GF-D8 (cell line): ENCODE measurements around the gene HTN3.
"Not testable (repeated sequence)": the region's sequence is repeated elsewhere in the genome, so short reads cannot be mapped to it uniquely, and the experiment has no call there.

ENCODE experiments used
- DNase-seq: peaks from one replicate; lab custom pipeline; 2025; lab: John Stamatoyannopoulos, UW

Gene HTN3

DNA sequence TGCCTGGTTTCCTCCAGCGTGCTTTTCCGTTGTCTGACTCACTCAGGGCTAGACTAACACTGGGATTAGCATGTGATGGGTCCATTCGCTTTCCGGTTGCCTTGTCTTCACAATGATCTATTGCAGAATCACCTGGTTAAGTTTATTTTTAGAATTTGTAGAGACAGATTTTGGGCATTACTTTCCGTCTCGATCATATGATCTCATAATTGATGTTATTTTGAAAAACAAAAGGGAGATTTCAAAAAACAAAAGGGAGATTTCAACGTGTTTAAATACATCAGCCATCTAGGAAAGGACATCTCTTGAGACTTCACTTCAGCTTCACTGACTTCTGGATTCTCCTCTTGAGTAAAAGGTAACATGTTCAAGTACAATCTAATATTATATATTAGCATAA, at the start of gene HTN3:
Gene HTN3, plus strand, starts transcription at position 301 of the 400 bp plus-strand sequence. CDS start 2,282 bp downstream, outside the sequence.
- DNase-seq, result not testable (repeated sequence)

DNA sequence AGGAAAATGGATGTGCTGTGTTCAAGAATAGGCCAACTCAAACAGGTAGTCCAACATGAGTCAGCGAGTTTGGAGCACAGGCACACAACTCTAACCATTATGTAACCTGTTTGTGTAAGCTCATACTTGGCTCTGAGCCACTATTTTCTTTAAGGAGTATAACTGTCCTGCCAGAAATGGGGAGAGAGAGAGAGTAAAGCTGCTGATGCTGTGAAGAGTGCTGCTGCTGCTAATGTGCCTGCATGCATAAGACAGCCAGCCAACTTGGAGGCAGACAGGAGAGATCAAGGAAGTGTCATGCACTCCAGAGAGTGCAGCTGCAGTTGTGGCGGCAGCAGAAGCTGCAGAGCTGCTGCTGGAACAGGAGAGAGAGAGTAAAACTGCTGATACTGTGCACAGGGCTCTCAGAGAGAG, 44.2 kb upstream of the HTN3 start:
- DNase-seq, result no peak

DNA sequence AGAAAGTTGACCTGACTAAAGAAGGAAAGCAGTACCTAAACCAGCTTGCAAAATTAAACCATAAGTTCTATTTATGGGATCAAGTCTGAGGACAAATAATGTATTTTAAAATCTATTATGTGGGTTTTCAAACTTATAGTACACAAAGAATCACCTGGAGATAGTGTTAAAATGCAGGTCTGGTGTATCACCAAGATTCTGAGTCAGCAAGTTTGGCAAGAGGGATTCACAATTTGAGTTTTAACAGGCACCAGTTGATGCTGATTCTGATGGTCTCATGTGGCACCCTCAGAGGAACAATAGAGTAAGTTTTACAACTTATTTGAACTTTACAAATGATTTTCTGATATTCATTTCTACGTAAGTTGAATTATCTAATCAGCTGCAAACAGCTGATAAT, 41.6 kb upstream of the HTN3 start:
- no peak for DNase-seq

DNA sequence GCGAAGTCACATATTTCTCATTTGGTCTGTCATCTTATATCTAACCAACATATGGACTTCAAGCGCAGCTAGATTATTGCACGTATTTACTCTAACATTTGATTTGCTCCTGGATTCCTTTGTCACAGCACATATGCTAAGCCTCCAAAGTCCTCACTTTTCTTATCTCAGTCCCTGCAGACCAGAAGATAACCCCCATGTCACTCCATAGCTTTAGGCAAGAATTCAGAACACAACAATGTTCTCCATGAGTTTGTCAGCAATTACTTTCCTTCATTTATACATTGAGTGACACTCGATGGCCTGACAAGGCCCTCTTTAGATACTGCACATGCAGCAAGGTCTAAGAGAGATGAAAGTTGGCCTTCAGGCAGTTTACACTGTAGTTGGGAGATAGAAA, 37.2 kb upstream of the HTN3 start:
- no peak for DNase-seq

DNA sequence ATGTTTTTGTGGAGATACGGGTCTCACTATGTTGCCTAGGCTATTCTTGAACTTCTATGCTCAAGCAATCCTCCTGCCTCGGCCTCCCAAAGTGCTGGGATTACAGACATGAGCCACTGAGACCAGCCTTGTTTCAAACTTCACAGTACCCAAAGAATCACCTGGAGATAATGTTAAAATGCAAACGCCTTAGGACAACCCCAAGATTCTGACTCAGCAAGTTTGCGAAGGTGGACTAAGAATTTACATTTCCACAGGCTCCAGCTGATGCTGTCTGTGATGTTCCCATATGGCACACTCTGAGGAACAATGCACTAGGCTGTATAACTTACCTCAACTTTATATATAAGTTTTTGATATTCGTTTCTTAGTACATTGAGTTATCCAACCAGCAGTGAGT, 33.5 kb upstream of the HTN3 start:
- no peak for DNase-seq

DNA sequence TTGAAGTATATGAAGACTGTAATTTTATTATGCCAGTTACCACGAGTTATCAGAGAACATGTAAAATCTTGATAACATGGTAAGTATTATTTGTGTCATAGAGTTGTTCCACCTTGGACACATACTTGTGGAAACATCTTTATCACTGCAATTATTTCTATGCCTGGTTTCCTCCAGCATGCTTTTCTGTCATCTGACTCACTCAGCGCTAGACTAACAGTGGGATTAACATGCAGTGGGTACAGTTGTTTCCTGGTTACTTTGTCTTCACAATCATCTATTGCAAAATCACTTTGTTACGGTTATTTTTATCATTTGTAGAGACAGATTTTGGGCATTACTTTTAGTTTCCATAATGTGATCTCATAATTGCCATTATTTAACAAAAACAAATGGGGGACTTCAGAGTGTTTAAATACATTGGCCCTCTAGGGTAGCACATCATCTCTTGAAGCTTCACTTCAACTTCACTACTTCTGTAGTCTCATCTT, 32.7 kb upstream of the HTN3 start, which contains the start of gene STATH:
Gene STATH, plus strand, starts transcription at position 441 of the 491 bp plus-strand sequence. CDS start 2,472 bp downstream, outside the sequence.
- DNase-seq, result no peak

DNA sequence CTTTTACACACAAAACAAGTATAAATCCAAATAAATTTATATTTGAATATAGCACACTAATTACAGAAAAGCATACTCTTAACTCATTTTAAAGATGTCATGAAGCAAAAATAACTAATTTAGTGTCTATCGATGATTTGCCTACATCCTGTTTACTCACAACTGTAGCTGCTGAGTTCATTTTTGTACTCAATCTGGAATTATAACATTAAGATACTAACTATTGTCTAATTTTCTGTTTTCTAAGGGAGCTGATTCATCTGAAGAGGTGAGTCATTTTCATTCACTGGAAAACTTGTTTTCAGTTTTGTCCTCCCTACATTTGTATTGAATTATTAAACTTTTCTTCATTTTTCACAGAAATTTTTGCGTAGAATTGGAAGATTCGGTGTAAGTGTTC, 28.8 kb upstream of the HTN3 start:
- no peak for DNase-seq

DNA sequence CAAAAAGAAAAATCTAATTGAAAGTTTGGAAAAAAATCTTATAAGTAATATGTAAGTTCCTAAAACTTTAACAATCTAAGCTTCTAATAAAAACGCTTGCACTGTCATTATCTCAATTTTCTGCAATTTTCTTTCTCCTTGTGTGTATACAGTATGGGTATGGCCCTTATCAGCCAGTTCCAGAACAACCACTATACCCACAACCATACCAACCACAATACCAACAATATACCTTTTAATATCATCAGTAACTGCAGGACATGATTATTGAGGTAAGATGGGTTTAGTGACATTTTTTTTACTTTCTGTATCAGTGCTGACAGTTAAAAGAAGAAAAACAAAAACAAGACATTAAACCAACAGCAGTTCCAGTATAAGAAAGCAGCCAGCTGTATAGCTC, 27.5 kb upstream of the HTN3 start:
- DNase-seq, result no peak

DNA sequence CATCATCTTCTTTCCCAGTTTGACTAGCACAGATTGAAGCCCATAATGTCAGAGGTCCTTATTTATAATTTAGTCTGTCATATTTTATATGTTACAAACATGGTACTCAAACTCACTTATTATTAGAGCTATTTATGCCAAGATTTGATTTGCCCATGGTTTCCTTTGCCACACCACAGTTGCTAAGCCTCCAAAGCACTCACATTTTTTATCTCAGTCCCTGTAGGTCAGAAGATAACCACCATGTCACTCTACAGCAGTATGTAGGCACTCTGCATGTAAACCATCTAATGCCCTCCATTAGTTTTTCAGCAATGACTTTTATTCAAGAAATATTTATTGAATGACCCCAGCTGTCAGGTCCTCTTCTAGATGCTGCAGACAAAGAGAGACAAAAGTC, 25.8 kb upstream of the HTN3 start:
- no peak for DNase-seq

DNA sequence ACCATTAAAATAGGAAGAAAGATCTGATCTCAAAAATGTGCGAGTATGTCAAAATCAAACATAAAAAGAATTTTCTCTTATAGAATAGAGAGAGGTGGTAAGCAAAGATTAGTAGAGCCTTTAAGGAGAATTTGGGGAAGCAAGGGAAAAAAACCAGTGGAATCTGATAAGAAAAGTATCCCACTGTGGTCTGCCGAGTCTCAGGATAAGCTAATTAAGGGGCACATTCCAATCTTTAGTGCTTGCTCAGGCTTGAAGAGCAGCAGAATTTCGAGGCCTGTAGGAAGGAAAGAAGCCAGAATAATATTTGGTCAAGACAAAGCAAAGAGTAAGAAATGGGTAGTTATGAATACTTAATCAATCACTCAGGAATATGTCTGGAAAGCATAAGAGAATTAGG, 19.5 kb upstream of the HTN3 start:
- DNase-seq, result no peak

DNA sequence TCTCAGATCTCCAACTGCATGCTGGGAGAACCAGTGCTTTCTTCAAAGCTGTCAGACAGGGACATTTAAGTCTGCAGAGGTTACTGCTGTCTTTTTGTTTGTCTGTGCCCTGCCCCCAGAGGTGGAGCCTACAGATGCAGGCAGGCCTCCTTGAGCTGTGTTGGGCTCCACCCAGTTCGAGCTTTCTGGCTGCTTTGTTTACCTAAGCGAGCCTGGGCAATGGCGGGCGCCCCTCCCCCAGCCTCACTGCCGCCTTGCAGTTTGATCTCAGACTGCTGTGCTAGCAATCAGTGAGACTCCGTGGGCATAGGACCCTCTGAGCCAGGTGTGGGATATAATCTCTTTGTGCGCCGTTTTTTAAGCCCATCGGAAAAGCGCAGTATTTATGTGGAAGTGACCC, 9.3 kb upstream of the HTN3 start:
- DNase-seq, result not testable (repeated sequence)

DNA sequence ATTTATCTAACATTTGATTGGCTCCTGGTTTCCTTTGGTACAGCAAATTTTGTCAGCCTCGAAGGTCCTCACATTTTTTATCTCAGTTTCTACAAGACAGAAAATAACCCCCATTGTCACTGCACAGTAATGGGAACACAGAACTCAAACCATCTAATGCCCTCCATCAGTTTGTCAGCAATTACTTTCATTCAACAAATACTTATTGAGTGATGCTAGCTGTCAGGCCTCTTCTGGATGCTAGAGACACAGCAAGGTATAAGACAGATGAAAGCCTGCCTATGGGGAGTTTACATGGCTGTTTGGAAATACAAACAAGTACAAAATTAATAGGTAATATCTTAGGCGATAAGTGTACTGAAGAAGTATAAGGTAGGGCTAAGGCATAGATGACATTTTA, 5.0 kb upstream of the HTN3 start:
- DNase-seq, result no peak

DNA sequence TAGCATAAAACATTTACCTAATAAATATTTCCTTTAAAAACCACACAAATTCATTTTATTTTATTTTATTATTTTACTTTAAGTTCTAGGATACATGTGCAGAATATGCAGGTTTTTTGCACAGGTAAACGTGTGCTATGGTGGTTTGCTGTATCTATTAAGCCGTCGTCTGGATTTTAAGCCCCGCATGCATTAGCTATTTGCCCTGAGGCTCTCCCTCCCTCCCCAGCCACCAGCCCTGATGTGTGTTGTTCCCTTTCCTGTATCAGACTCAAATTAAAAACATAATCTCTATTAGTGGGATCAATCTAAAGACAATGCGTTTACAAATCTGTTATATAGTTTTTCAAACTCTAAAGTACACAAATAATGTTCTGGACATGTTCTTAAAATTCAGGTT, 1.2 kb upstream of the HTN3 start:
- no peak for DNase-seq

DNA sequence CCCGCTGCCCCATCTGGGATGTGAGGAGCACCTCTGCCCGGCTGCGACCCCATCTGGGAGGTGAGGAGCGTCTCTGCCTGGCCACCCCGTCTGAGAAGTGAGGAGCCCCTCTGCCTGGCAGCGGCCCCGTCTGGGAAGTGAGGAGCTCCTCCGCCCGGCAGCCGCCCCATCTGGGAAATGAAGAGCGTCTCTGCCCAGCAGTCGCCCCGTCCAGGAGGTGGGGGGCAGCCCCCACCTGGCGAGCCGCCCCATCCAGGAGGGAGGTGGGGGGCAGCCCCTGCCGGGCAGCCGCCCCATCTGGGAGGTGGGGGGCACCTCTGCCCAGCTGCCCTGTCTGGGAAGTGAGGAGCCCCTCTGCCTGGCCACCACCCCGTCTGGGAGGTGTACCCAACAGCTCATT, 9.3 kb downstream of the HTN3 start:
- DNase-seq, result not testable (repeated sequence)

DNA sequence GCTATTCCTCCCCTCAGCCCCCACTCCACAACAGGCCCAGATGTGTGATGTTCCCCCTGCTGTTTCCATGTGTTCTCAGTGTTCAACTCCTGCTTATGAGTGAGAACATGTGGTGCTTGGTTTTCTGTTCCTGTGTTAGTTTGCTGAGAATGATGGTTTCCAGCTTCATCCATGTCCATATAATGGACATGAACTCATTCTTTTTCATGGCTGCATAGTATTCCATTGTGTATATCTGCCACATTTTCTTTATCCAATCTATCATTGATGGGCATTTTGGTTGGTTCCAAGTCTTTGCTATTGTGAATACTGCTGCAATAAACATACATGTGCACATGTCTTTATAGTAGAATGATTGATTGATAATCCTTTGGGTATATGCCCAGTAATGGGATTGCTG, 11.7 kb downstream of the HTN3 start:
- not testable (repeated sequence) for DNase-seq

DNA sequence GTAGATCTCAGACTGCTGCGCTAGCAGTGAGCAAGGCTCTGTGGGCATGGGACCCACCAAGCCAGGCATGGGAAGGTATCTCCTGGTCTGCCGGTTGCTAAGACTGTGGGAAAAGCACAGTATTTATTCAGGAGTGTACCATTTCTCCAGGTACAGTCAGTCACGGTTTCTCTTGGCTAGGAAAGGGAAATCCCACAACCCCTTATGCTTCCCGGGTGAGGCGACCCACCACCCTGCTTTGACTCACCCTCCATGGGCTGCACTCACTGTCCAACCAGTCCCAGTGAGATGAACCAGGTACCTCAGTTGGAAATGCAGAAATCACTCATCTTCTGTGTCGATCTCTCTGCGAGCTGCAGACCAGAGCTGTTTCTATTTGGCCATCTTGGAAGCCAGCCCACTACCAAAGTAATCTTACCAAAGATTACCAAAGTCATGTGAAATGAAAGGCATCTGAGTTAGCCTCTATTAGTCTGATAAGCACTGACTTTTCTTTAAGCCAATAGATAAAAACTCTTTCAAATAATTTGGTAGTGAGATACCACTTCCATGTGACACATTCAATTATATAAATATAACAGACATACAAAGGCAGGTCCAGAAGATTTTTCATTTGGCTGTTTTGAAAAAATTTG, 13.5 kb downstream of the HTN3 start:
- no peak for DNase-seq

DNA sequence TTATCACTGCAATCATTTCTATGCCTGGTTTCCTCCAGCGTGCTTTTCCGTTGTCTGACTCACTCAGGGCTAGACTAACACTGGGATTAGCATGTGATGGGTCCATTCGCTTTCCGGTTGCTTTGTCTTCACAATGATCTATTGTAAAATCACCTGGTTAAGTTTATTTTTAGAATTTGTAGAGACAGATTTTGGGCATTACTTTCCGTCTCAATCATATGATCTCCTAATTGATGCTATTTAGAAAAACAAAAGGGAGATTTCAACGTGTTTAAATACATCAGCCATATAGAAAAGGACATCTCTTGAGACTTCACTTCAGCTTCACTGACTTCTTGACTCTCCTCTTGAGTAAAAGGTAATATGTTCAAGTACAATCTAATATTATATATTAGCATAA, 21.9 kb downstream of the HTN3 start, which contains the start of gene HTN1:
Gene HTN1, plus strand, starts transcription at position 301 of the 400 bp plus-strand sequence. CDS start 2,639 bp downstream, outside the sequence.
- DNase-seq, result not testable (repeated sequence)

DNA sequence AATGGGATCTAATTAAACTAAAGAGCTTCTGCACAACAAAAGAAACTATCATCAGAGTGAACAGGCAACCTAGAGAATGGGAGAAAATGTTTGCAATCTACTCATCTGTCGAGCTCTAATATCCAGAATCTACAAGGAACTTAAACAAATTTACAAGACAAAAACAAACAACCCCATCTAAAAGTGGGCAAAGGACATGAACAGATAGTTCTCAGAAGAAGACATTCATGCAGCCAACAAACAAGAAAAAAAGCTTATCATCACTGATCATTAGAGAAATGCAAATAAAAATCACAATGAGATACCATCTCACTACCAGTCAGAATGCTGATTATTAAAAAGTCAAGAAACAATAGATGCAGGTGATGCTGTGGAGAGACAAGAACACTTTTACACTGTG, 28.3 kb downstream of the HTN3 start:
- DNase-seq, result not testable (repeated sequence)

DNA sequence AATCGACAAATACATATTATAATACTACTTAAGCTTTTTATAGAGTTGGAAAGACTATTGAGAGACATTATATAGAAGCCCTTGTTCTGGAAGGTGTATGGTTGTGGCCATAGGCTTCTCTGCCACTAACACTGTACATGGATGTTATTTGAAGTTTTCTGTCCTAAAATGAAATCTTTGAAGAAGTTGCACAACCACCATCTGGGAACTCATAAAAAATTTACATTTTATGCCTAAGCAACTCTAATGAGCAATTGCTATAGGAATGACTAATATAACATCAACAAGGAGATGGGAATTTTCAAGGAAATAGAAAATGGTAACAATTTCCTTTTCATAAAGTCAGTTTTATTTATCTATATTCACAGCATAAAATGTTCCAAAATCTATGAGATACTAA, 29.4 kb downstream of the HTN3 start:
- no peak for DNase-seq

DNA sequence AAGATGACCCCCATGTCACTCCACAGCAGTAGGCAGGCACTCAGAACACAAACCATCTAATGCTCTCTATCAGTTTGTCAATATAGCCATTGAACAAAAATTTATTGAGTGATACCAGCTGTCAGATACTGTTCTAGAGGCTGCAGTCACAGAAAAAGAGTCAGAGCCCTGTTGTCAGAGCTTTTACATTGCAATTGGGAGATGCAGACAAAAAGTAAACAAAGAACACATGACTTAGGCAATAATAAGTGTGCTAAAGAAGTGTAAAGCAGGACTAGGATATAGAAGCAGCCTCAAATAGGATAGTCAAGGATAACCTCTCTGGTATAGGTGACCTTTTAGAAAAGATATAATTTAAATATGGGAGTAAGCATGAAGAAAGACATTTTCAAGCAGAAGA, 30.9 kb downstream of the HTN3 start:
- no peak for DNase-seq

DNA sequence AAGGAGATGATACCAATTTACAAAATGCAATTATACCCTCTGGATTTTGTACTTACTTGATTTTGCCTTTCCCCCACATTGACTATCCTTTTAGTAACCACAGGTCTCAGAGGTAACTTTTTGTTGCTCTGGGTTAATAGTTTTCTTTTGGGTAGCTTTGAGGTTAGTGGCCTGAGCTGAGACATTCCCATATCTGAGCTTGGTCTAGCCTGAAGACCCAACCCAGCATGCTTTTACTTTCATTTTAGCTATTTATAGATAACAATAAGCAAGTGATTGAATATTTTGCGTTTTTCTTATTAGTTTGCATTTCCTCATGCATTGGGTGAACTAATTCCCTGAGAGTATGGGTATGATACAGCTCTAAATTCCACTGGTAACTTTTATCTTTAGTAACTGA, 33.7 kb downstream of the HTN3 start:
- DNase-seq, result no peak

DNA sequence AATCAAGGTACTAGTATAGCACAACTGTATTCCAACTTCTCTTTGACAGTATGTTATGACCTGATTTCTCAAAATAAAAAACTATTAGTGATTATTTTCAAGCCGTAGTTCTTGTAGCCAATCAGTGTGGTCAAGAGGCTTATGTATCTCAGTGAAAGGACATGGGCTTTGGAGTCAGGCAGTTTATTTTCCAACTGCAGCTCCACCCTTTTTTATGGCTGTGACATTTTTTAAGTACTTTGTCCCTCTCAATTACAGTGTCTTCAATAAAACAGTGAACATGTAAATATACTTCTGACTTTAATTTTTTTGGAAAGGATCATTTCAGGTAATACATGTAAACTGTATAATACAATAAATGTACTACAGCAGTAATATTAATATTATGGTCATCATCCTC, 51.9 kb downstream of the HTN3 start:
- DNase-seq, result no peak
